Esophagus squamous epithelium (tissue), 4 donors: ENCODE data around the gene ASTN2.

Experiments used
- CTCF ChIP-seq, 6 experiments: fragments of 450-650 bp in 4 of 6; fragments of 200-600 bp in 2 of 6; sonication (generic) in 2 of 6; IDR thresholded peaks; one replicate each; pipeline ENCODE4 v1.5.1; 2016 to 2019; ENCODE audit warnings: antibody characterized with exemption in 6 of 6, mild to moderate bottlenecking in 4 of 6, moderate library complexity in 4 of 6
- POLR2A ChIP-seq, 4 donors: fragments of 450-650 bp; IDR thresholded peaks; one replicate each; pipeline ENCODE4 v1.6.1; 2017; ENCODE audit warnings: antibody characterized with exemption in 4 of 4, mild to moderate bottlenecking in 4 of 4, moderate library complexity in 3 of 4

GRCh38 chr9:117435630-117436261 is 20.9 kb upstream of the ASTN2 start:
- TF ChIP-seq POLR2A (IDR thresholded peaks at IDR 0.05) (no peak), CTCF (IDR thresholded peaks at IDR 0.05) (no peak)
